Lower leg skin (tissue), 4 donors: ENCODE measurements around the gene CCSER1. TPM values are rescaled to one million over a fixed set of nuclear protein-coding genes. Genes with fewer than 3 reads are reported as not detected.

ENCODE experiments used
- DNase-seq, 2 donors: peaks; one replicate each; pipeline ENCODE4 v3.0.0-alpha.2; 2019; ENCODE audit warnings: low spot score in 2 of 2
- H3K4me3 ChIP-seq: fragments of 200-600 bp; sonication (generic); 2 replicates; pipeline ENCODE4 v1.5.1; 2017; ENCODE audit warnings: mild to moderate bottlenecking, low read depth; ENCODE audit not compliant: poor library complexity, severe bottlenecking
- CTCF ChIP-seq, 3 donors: fragments of 450-650 bp; IDR thresholded peaks; one replicate each; pipeline ENCODE4 v1.5.1; 2016; ENCODE audit warnings: antibody characterized with exemption in 3 of 3, mild to moderate bottlenecking in 3 of 3, moderate library complexity in 2 of 3
- POLR2A ChIP-seq, 2 donors: fragments of 450-650 bp; IDR thresholded peaks; one replicate each; pipeline ENCODE4 v1.6.1; 2016 to 2017; ENCODE audit warnings: antibody characterized with exemption in 2 of 2, mild to moderate bottlenecking in 1 of 2, moderate library complexity in 1 of 2
- WGBS, 2 donors: methylation state at CpG; one replicate each; pipeline ENCODE4 v1.1.5; 2018; 5-methylcytosine and 5-hydroxymethylcytosine counted together
- intact Hi-C: fragments of 100-400 bp; cut with DNase I; formaldehyde crosslinking; loops from one replicate; pipeline ENCODE4 v1.15.0; 2023; ENCODE audit warnings: low total_unique reads
- total RNA-seq, 4 donors: library from RNA; depleted of rRNA; stranded (reverse); fragments of >200 nt; gene quantifications; one replicate each; pipeline ENCODE4 v1.1.0, GENCODE V29; 2016

Gene CCSER1
- total RNA-seq, 4 donors from 2014 or later, result 6.5 to 12.1 (median 9.9) TPM

- intact Hi-C loops, result no loop called here
- no peak overlapping the region for H3K4me3 ChIP-seq
- TF ChIP-seq POLR2A (IDR thresholded peaks at IDR 0.05) (no peak), CTCF (IDR thresholded peaks at IDR 0.05) (no peak)
- WGBS, 2 donors, result 86% methylated on average over 4 of the region's 4 CpGs
- DNase-seq, result no peak
Measured at GRCh38 chr4:90237751-90238530, 110.7 kb downstream of the CCSER1 start.

GRCh38 chr4:90240333-90240732 lies 113.1 kb downstream of the CCSER1 start:
- TF ChIP-seq CTCF (IDR thresholded peaks at IDR 0.05), result no peak
- TF ChIP-seq POLR2A (IDR thresholded peaks at IDR 0.05), result no peak
- intact Hi-C loops, result no loop called here
- DNase-seq, result no peak
- WGBS, 2 donors, result 40 to 69% methylated on average over 1 of the region's 1 CpG
- no peak overlapping the region for H3K4me3 ChIP-seq

GRCh38 chr4:90241008-90241407 lies 113.8 kb downstream of the CCSER1 start:
- WGBS, 2 donors, result 91% methylated on average over 3 of the region's 3 CpGs
- DNase-seq, result no peak
- TF ChIP-seq POLR2A (IDR thresholded peaks at IDR 0.05) (no peak), CTCF (IDR thresholded peaks at IDR 0.05) (no peak)
- intact Hi-C loops, result no loop called here
- no peak overlapping the region for H3K4me3 ChIP-seq

GRCh38 chr4:90245837-90246236 lies 118.6 kb downstream of the CCSER1 start:
- 41 to 53% methylated on average over 1 of the region's 1 CpG for WGBS, 2 donors
- TF ChIP-seq CTCF (IDR thresholded peaks at IDR 0.05), result no peak
- no peak for TF ChIP-seq POLR2A (IDR thresholded peaks at IDR 0.05)
- DNase-seq, result no peak
- H3K4me3 ChIP-seq, result no peak overlapping the region
- intact Hi-C loops, result no loop called here

- WGBS, 2 donors, result 64 to 73% methylated on average over 3 of the region's 3 CpGs
- intact Hi-C loops, result no loop called here
- TF ChIP-seq POLR2A (IDR thresholded peaks at IDR 0.05) (no peak), CTCF (IDR thresholded peaks at IDR 0.05) (no peak)
- no peak overlapping the region for H3K4me3 ChIP-seq
- DNase-seq, result no peak
Measured at GRCh38 chr4:90246816-90247215, 119.6 kb downstream of the CCSER1 start.

GRCh38 chr4:90254357-90254756 lies 127.2 kb downstream of the CCSER1 start:
- DNase-seq, result no peak
- intact Hi-C loops, result no loop called here
- 60 to 76% methylated on average over 2 of the region's 2 CpGs for WGBS, 2 donors
- no peak for TF ChIP-seq POLR2A (IDR thresholded peaks at IDR 0.05)
- no peak for TF ChIP-seq CTCF (IDR thresholded peaks at IDR 0.05)
- no peak overlapping the region for H3K4me3 ChIP-seq
